Neuronal stem cell (in vitro differentiated cells): ENCODE results near the gene FLT4.

Experiments used
- DNase-seq: peaks from one replicate; pipeline ENCODE4 v3.0.0-alpha.2; 2013; ENCODE audit warnings: low spot score
- H2AFZ ChIP-seq: one replicate; pipeline ENCODE4 v1.6.1; 2013; ENCODE audit warnings: mild to moderate bottlenecking, low read length, inconsistent platforms
- H2AK5ac ChIP-seq: 2 replicates; pipeline ENCODE4 v1.6.1; 2013; ENCODE audit warnings: low read depth, mild to moderate bottlenecking, inconsistent platforms, low read length, moderate library complexity, mixed read lengths
- H2BK120ac ChIP-seq: 2 replicates; pipeline ENCODE4 v1.6.1; 2013; ENCODE audit warnings: low read depth, mild to moderate bottlenecking, inconsistent platforms, low read length, moderate library complexity, mixed read lengths
- H2BK12ac ChIP-seq: one replicate; pipeline ENCODE4 v1.6.1; 2013; ENCODE audit warnings: low read length, inconsistent platforms
- H2BK15ac ChIP-seq: 2 replicates; pipeline ENCODE4 v1.6.1; 2013; ENCODE audit warnings: mild to moderate bottlenecking, low read length, inconsistent platforms, mixed read lengths
- H2BK5ac ChIP-seq: one replicate; pipeline ENCODE4 v1.6.1; 2013; ENCODE audit warnings: inconsistent platforms, mild to moderate bottlenecking, low read length, moderate library complexity
- H3K14ac ChIP-seq: one replicate; pipeline ENCODE4 v1.6.1; 2013; ENCODE audit warnings: low read length, inconsistent platforms
- H3K18ac ChIP-seq: 2 replicates; pipeline ENCODE4 v1.6.1; 2013; ENCODE audit warnings: low read length, inconsistent platforms
- H3K23ac ChIP-seq: 2 replicates; pipeline ENCODE4 v1.6.1; 2013; ENCODE audit warnings: low read depth, mild to moderate bottlenecking, mixed read lengths, low read length, inconsistent platforms; ENCODE audit not compliant: poor library complexity
- H3K27ac ChIP-seq: replicated peaks from 3 replicates; pipeline ENCODE4 v1.5.1; 2013; ENCODE audit warnings: low read length, inconsistent platforms
- H3K27me3 ChIP-seq, 3 experiments: 2 replicates each; pipeline ENCODE4 v1.6.1; 2013; ENCODE audit warnings: low read length in 3 of 3, mild to moderate bottlenecking in 2 of 3, inconsistent platforms in 1 of 3, low read depth in 1 of 3, mixed read lengths in 1 of 3, moderate library complexity in 1 of 3; ENCODE audit not compliant: control insufficient read depth in 3 of 3, insufficient read depth in 3 of 3
- H3K36me3 ChIP-seq, 2 donors: replicated peaks in 1 of 2; 2 replicates each; pipeline ENCODE4 v1.6.1; 2013; ENCODE audit warnings: low read length in 2 of 2; ENCODE audit not compliant: control insufficient read depth in 2 of 2, insufficient read depth in 2 of 2
- H3K4ac ChIP-seq: 2 replicates; pipeline ENCODE4 v1.6.1; 2013; ENCODE audit warnings: inconsistent platforms, mild to moderate bottlenecking, low read length, moderate library complexity
- H3K4me1 ChIP-seq, 2 donors: 1 replicate in 1 of 2; 2 replicates in 1 of 2; pipeline ENCODE4 v1.6.1; 2013; ENCODE audit warnings: low read length in 2 of 2, low read depth in 1 of 2; ENCODE audit not compliant: control insufficient read depth in 2 of 2, insufficient read depth in 1 of 2
- H3K4me2 ChIP-seq: one replicate; pipeline ENCODE4 v1.6.1; 2013; ENCODE audit warnings: mild to moderate bottlenecking, low read length, inconsistent platforms; ENCODE audit not compliant: insufficient read depth, poor library complexity, severe bottlenecking
- H3K4me3 ChIP-seq, 2 donors: 2 replicates each; pipeline ENCODE4 v1.5.1; 2013; ENCODE audit warnings: low read length in 2 of 2, mild to moderate bottlenecking in 2 of 2, inconsistent platforms in 1 of 2, moderate library complexity in 1 of 2
- H3K79me1 ChIP-seq: one replicate; pipeline ENCODE4 v1.6.1; 2013; ENCODE audit warnings: low read depth, mild to moderate bottlenecking, inconsistent platforms, low read length, moderate library complexity
- H3K9ac ChIP-seq: one replicate; pipeline ENCODE4 v1.6.1; 2013; ENCODE audit warnings: mild to moderate bottlenecking, low read depth, low read length, inconsistent platforms; ENCODE audit not compliant: poor library complexity
- H3K9me3 ChIP-seq, 2 donors: replicated peaks in 1 of 2; 2 replicates each; pipeline versions ENCODE3 to v1.6.1; 2013; ENCODE audit warnings: low read length in 2 of 2, mild to moderate bottlenecking in 2 of 2, inconsistent platforms in 1 of 2, low read depth in 1 of 2, mixed read lengths in 1 of 2, moderate library complexity in 1 of 2; ENCODE audit not compliant: control insufficient read depth in 2 of 2, insufficient read depth in 1 of 2
- H4K8ac ChIP-seq: one replicate; pipeline ENCODE4 v1.6.1; 2013; ENCODE audit warnings: low read depth, mild to moderate bottlenecking, inconsistent platforms, low read length, moderate library complexity
- H4K91ac ChIP-seq: one replicate; pipeline ENCODE4 v1.6.1; 2013; ENCODE audit warnings: low read length, low read depth, mild to moderate bottlenecking, inconsistent platforms; ENCODE audit not compliant: poor library complexity
- WGBS, 2 donors: extraction: QIAGEN DNeasy Blood & Tissue Kit; methylation state at CpG; one replicate each; pipeline ENCODE4 v1.1.7; 2013; ENCODE audit warnings: missing lambda C conversion rate in 2 of 2, mixed read lengths in 1 of 2; ENCODE audit not compliant: insufficient read length in 2 of 2, insufficient replicate concordance in 1 of 2; ENCODE audit errors: extremely low coverage in 2 of 2; 5-methylcytosine and 5-hydroxymethylcytosine counted together

FLT4 gene

GRCh38 chr5:180598797-180599589 is 50.4 kb downstream of the FLT4 start:
- Histone ChIP-seq H3K4me2 (no peak overlapping the region), H3K27ac (no peak overlapping the region), H2BK120ac (no peak overlapping the region), H3K14ac (no peak overlapping the region), H3K4me1 (peaks cover 2 to 5% of the 10 kb centered on the region in 2 donors), H3K18ac (no peak overlapping the region), H2BK12ac (no peak overlapping the region), H3K23ac (no peak overlapping the region), H3K36me3 (no peaks in the 10 kb centered on the region), H2BK15ac (no peak overlapping the region), H3K4ac (no peak overlapping the region), H3K27me3 (no peaks in the 10 kb centered on the region), H2AFZ (no peak overlapping the region), H3K79me1 (peaks cover 2% of the 10 kb centered on the region), H2AK5ac (peak overlapping the region; percentile 23), H4K8ac (no peak overlapping the region), H2BK5ac (no peak overlapping the region), H4K91ac (no peak overlapping the region), H3K9me3 (no peaks in the 10 kb centered on the region), H3K4me3 (no peak overlapping the region), H3K9ac (no peak overlapping the region)
- DNase-seq, result no peak
- no CpG with 5 or more reads among the region's 16 CpGs for WGBS, 2 donors

DNA sequence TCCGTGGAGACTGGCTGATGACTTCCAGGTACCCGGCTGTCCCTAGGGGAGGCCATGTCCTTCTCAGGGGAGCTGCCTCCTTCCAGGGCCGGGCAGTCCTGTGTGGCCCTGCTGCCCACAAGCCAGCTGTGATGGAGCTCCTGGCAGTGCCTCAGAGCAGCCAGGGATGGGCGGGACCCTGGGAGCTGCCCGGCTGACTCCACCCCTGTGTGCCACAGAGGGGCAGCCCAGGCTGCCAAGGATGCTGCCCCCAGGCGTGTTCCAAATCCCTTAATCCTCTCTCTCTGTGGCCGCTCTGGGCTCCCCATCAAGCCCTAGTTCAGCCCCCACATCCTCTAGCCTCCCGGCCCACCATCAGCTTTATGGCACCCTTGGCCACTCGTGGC is 51.1 kb downstream of the FLT4 start:
- H3K9me3 ChIP-seq, result no peaks in the 10 kb centered on the region
- H3K23ac ChIP-seq, result no peak overlapping the region
- H2BK12ac ChIP-seq, result no peak overlapping the region
- H2AFZ ChIP-seq, result no peak overlapping the region
- H4K91ac ChIP-seq, result no peak overlapping the region
- no CpG with 5 or more reads among the region's 9 CpGs for WGBS, 2 donors
- H3K27me3 ChIP-seq, result peaks cover 0 to 4% (median 2%) of the 10 kb centered on the region in 3 experiments
- H2BK15ac ChIP-seq, result no peak overlapping the region
- H2BK120ac ChIP-seq, result no peak overlapping the region
- peaks cover 2 to 5% of the 10 kb centered on the region in 2 donors for H3K4me1 ChIP-seq
- no peak overlapping the region for H3K4me2 ChIP-seq
- H3K14ac ChIP-seq, result no peak overlapping the region
- no peak for DNase-seq
- H2BK5ac ChIP-seq, result no peak overlapping the region
- no peaks in the 10 kb centered on the region for H3K36me3 ChIP-seq
- no peak overlapping the region for H4K8ac ChIP-seq
- H3K4me3 ChIP-seq, result no peak overlapping the region
- H3K18ac ChIP-seq, result no peak overlapping the region
- no peak overlapping the region for H3K27ac ChIP-seq
- peaks cover 2% of the 10 kb centered on the region for H3K79me1 ChIP-seq
- no peak overlapping the region for H3K4ac ChIP-seq
- no peak overlapping the region for H3K9ac ChIP-seq
- H2AK5ac ChIP-seq, result peak overlapping the region; percentile 23

GRCh38 chr5:180596668-180597231 is 52.6 kb downstream of the FLT4 start:
- H4K91ac ChIP-seq, result no peak overlapping the region
- no peak overlapping the region for H3K4ac ChIP-seq
- no peaks in the 10 kb centered on the region for H3K9me3 ChIP-seq
- no peak for DNase-seq
- H3K27me3 ChIP-seq, result peaks cover 0 to 18% (median 8%) of the 10 kb centered on the region in 3 experiments
- H3K9ac ChIP-seq, result no peak overlapping the region
- H2AK5ac ChIP-seq, result no peak overlapping the region
- WGBS, 2 donors, result no CpG with 5 or more reads among the region's 24 CpGs
- peak overlapping the region; percentile 37 for H3K23ac ChIP-seq
- peak overlapping the region; percentile 66 for H2AFZ ChIP-seq
- H2BK15ac ChIP-seq, result no peak overlapping the region
- no peak overlapping the region for H3K27ac ChIP-seq
- no peak overlapping the region for H4K8ac ChIP-seq
- H2BK120ac ChIP-seq, result no peak overlapping the region
- H3K36me3 ChIP-seq, result no peaks in the 10 kb centered on the region
- no peak overlapping the region for H3K18ac ChIP-seq
- no peak overlapping the region for H2BK5ac ChIP-seq
- H3K4me3 ChIP-seq, result no peak overlapping the region
- peaks cover 0 to 5% of the 10 kb centered on the region in 2 donors for H3K4me1 ChIP-seq
- H3K4me2 ChIP-seq, result no peak overlapping the region
- no peak overlapping the region for H3K14ac ChIP-seq
- peaks cover 2% of the 10 kb centered on the region for H3K79me1 ChIP-seq
- H2BK12ac ChIP-seq, result no peak overlapping the region

DNA sequence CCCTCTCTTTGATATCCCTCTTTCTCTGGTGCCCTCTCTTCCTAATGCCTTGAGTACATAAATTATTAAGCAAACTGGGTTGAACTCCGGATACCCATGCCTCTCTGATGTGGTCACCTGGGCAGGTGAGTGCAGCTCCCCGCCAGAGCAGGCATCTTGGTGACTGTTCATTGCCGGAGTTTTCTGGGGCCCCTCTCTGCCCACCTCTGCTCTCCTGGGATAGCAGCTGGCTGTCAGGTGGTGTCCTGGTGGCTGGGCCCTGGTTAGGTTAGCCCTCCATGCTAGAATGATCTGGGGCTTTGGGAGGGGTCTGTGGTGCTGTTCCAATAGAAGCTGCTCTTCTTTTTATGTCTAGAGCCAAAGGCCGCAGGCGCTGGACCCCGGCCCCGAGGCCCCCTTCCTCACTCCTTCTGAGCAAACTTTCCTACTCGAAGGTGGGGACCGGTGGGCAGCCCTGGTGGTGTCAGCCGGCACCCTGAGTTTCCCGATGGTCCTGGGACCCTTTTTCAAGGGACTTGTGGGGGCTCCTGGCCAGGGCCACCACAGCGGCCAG is 53.2 kb downstream of the FLT4 start:
- H2BK12ac ChIP-seq, result no peak overlapping the region
- H4K8ac ChIP-seq, result no peak overlapping the region
- H3K23ac ChIP-seq, result no peak overlapping the region
- no peak overlapping the region for H3K27ac ChIP-seq
- peak overlapping the region; percentile 66 for H2AFZ ChIP-seq
- H3K18ac ChIP-seq, result no peak overlapping the region
- H3K4me1 ChIP-seq, result peaks cover 0 to 5% of the 10 kb centered on the region in 2 donors
- no peak overlapping the region for H3K4me3 ChIP-seq
- H2BK120ac ChIP-seq, result no peak overlapping the region
- no CpG with 5 or more reads among the region's 12 CpGs for WGBS, 2 donors
- peak overlapping the region; percentile 37 for H2BK15ac ChIP-seq
- no peak overlapping the region for H3K9ac ChIP-seq
- H3K14ac ChIP-seq, result no peak overlapping the region
- no peaks in the 10 kb centered on the region for H3K36me3 ChIP-seq
- no peak for DNase-seq
- no peaks in the 10 kb centered on the region for H3K9me3 ChIP-seq
- H3K79me1 ChIP-seq, result peaks cover 2% of the 10 kb centered on the region
- H3K27me3 ChIP-seq, result peaks cover 0 to 24% (median 14%) of the 10 kb centered on the region in 3 experiments
- no peak overlapping the region for H3K4ac ChIP-seq
- H2BK5ac ChIP-seq, result no peak overlapping the region
- no peak overlapping the region for H3K4me2 ChIP-seq
- H4K91ac ChIP-seq, result no peak overlapping the region
- peak overlapping the region; percentile 1 for H2AK5ac ChIP-seq
